Right lobe of liver (tissue), 6 donors: ENCODE results near the gene BCKDHA. TPM values are rescaled to one million over a fixed set of nuclear protein-coding genes. Genes with fewer than 3 reads are reported as not detected.

Source experiments
- ATAC-seq, 4 donors: fragments of 200-7000 bp; cut with Tn5 transposase; one replicate each; pipeline ENCODE4 v1.9.1; 2020; ENCODE audit warnings: mild to moderate bottlenecking in 4 of 4, moderate library complexity in 4 of 4
- DNase-seq, 3 donors: peaks; one replicate each; pipeline ENCODE4 v3.0.0-alpha.2; 2020
- H3K27ac ChIP-seq, 3 donors: fragments of 200-600 bp; one replicate each; pipeline ENCODE4 v1.8.0; 2022
- H3K27me3 ChIP-seq, 2 donors: fragments of 200-600 bp; one replicate each; pipeline ENCODE4 v1.8.0; 2022
- H3K36me3 ChIP-seq, 4 donors: fragments of 200-600 bp; sonication (generic) in 1 of 4; one replicate each; pipeline versions ENCODE4 v1.5.1 to v1.8.0; 2017 to 2022; ENCODE audit warnings: control low read depth in 1 of 4
- H3K4me1 ChIP-seq, 4 donors: fragments of 200-600 bp; sonication (generic) in 1 of 4; one replicate each; pipeline versions ENCODE4 v1.5.1 to v1.8.0; 2017 to 2022; ENCODE audit warnings: control low read depth in 1 of 4
- H3K4me3 ChIP-seq, 3 donors: fragments of 200-600 bp; one replicate each; pipeline ENCODE4 v1.8.0; 2022
- H3K9me3 ChIP-seq, 4 donors: fragments of 200-600 bp; sonication (generic) in 1 of 4; one replicate each; pipeline versions ENCODE4 v1.5.1 to v1.8.0; 2017 to 2022; ENCODE audit warnings: control low read depth in 1 of 4
- POLR2A ChIP-seq: fragments of 450-650 bp; IDR thresholded peaks from one replicate; pipeline ENCODE4 v1.6.1; 2017; ENCODE audit warnings: antibody characterized with exemption, mild to moderate bottlenecking
- WGBS: methylation state at CpG from one replicate; pipeline ENCODE4 v1.1.6; 2018; ENCODE audit warnings: low coverage, low lambda C conversion rate; ENCODE audit not compliant: insufficient coverage; ENCODE audit errors: missing lambda C conversion rate; 5-methylcytosine and 5-hydroxymethylcytosine counted together
- intact Hi-C, 2 donors: fragments of 100-400 bp; cut with DNase I; formaldehyde crosslinking; loops; one replicate each; pipeline versions ENCODE4 v1.11.2 to v1.14.1; 2022
- total RNA-seq, 6 experiments: library from RNA; depleted of rRNA in 2 of 6; stranded (reverse); fragments of >200 nt in 2 of 6; fragmentation: NEBNext Ultra II Directional in 3 of 6; extraction: Animal tissue kit (Norgen Biotek cat#: 25700) in 3 of 6; gene quantifications; one replicate each; pipeline versions ENCODE4 v1.1.0 to v1.2.4, GENCODE V29; 2016 to 2023
- TF ChIP-seq, protein P1 (sequence below), 4 donors: fragments of 200-600 bp in 3 of 4; fragments of 450-650 bp in 1 of 4; IDR thresholded peaks; one replicate each; pipeline versions ENCODE4 v1.5.1 to v1.8.0; 2016 to 2022; ENCODE audit warnings: antibody characterized with exemption in 4 of 4, mild to moderate bottlenecking in 2 of 4
- donor health status: DM: no; HTN: yes; CAD: no.
- donor health status: DM: no; HTN: no; CAD: no.
- donor health status: DM: no; HTN: no; CAD: no.
- donor health status: DM: no; HTN: yes; CAD: no.
- donor health status: DM: no; HTN: yes; CAD: no.

Gene BCKDHA
- total RNA-seq, 6 experiments from 2014 or later: 32.1 to 68.7 (median 48.9) TPM

DNA sequence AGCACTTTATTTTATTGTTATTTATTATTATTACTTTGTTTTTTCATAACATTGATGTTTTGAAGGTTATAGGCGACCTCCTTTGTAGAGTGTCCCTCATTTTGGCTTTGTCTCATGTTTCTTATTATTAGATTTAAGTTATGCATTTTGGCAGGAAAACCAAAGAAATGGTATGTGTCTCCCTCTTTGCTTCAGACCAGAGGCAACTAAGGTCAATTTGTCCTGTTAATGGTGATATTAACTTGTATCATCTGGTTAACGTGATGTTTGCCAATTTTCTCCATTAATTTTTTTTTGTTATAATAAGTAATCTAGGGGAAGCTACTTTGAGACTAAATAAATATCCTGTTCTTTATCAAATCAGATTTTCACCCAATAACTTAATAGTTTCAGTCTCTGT, 25.1 kb upstream of the BCKDHA start:
- TF ChIP-seq, protein P1, sequence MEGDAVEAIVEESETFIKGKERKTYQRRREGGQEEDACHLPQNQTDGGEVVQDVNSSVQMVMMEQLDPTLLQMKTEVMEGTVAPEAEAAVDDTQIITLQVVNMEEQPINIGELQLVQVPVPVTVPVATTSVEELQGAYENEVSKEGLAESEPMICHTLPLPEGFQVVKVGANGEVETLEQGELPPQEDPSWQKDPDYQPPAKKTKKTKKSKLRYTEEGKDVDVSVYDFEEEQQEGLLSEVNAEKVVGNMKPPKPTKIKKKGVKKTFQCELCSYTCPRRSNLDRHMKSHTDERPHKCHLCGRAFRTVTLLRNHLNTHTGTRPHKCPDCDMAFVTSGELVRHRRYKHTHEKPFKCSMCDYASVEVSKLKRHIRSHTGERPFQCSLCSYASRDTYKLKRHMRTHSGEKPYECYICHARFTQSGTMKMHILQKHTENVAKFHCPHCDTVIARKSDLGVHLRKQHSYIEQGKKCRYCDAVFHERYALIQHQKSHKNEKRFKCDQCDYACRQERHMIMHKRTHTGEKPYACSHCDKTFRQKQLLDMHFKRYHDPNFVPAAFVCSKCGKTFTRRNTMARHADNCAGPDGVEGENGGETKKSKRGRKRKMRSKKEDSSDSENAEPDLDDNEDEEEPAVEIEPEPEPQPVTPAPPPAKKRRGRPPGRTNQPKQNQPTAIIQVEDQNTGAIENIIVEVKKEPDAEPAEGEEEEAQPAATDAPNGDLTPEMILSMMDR (IDR thresholded peaks at IDR 0.05): no peak
- no peak for TF ChIP-seq POLR2A
- ATAC-seq (no peak), DNase-seq (no peak)
- WGBS: 78% methylated on average over 2 of the region's 2 CpGs
- H3K36me3 ChIP-seq: no peaks in the 10 kb centered on the region
- intact Hi-C loops: no loop called here
- H3K27ac ChIP-seq: no peak overlapping the region
- no peaks in the 10 kb centered on the region for H3K27me3 ChIP-seq
- no peaks in the 10 kb centered on the region for H3K9me3 ChIP-seq
- H3K4me1 ChIP-seq: peaks cover 0 to 17% (median 3%) of the 10 kb centered on the region in 4 donors
- no peak overlapping the region for H3K4me3 ChIP-seq

DNA sequence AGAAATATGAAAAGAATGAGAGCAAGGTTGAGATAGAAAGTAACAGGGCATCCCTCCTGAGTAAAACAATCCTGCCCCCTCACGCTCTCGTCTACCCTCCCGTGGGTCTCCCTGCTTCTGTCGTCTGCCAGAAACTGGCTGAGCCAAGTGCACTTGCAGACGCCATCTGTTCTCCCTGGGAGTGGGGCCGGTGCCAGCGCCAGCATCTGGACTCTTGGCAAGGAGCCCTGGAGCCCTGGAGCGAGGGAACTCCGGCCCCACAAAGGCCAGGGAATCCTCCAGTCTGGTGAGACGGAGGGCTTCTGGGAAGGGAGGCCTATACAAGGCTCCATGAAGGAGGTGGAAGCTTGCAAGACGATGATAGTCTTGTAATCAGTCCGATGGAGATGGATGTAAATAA, 23.6 kb upstream of the BCKDHA start:
- DNase-seq: peak in 1 of 3 donors; percentile 63
- intact Hi-C loops: no loop called here
- Histone ChIP-seq H3K9me3 (no peaks in the 10 kb centered on the region), H3K27ac (no peak overlapping the region), H3K36me3 (no peaks in the 10 kb centered on the region), H3K4me1 (peaks cover 0 to 12% (median 3%) of the 10 kb centered on the region in 4 donors), H3K4me3 (no peak overlapping the region), H3K27me3 (no peaks in the 10 kb centered on the region)
- ATAC-seq: peak in 1 of 4 donors; percentile 36
- WGBS: 47% methylated on average over 9 of the region's 12 CpGs
- no peak for TF ChIP-seq POLR2A
- TF ChIP-seq, protein P1 (IDR thresholded peaks at IDR 0.05): no peak

DNA sequence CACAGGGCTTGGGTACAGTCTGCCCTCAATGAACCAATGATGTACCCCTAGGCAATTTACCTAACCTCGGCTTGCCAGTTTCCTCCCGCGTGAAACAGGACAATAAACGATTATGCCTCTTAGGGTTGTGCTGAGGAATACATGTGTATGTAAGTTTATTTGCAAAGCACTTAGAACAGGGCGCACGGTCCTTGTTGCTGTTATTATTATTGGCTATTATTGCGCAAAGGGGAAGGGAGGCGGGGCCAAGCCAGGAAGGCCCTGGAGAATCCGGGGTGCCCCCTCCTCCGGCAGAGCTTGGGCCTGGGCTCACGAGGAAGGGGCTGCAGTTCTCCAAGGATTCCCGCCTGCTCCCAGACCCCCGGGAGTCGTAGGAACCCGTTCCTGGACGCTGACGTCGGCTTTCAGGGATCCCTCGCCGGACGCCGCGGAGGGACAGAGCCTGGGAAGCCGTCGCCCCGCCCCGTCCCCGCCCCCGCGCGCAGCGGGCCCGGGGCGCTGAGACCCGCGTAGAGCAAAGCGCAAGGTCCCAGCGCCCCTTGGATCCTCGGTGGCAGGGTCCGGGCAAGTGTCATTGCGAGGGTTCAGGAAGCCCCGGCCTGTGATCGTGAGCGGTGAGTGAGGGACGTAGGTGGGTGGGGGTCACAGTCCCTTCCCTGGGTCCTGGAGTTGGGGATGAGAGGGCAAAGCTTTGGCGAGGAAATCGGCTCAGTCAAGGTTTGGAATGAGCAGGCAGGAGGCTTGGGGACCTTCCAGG, 21.2 kb upstream of the BCKDHA start, which contains the start of gene TMEM91:
TMEM91 (plus strand) TSS at position 293 of the 757 bp plus-strand sequence. CDS start 1,777 bp downstream, outside the sequence.
- 3% methylated on average over 15 of the region's 47 CpGs for WGBS
- no peak for TF ChIP-seq POLR2A
- TF ChIP-seq, protein P1 (IDR thresholded peaks at IDR 0.05): no peak
- intact Hi-C loops: no loop called here
- H3K27ac ChIP-seq: peak within 1 kb of the TSS; percentile 33 to 54 (median 44)
- H3K36me3 ChIP-seq: no peaks in the 10 kb centered on the region
- no peaks in the 10 kb centered on the region for H3K27me3 ChIP-seq
- H3K4me3 ChIP-seq: peak within 1 kb of the TSS; percentile 54 to 57 (median 56)
- no peaks in the 10 kb centered on the region for H3K9me3 ChIP-seq
- H3K4me1 ChIP-seq: peaks cover 0 to 12% (median 3%) of the 10 kb centered on the region in 4 donors
- ATAC-seq: peak; percentile 62 to 69 (median 66)
- peak in 1 of 3 donors; percentile 48 for DNase-seq

DNA sequence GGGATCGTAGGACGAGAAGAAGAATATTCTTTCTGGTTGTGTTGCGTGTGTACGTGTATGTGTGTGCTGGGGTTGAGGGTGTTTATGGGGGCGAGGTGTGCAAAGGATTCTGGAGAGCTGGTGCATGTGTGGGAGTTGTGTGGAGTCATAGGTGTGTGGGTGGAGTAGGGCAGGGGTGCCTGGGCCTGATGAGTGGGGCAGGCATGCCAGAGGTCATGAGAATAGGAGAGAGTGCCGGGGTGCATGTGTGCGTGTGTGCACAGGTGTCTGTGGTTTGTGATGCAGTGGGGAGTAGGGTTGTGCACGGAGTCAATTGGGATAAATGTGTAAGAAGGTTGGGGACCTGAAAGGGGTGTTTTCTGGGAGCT, 20.6 kb upstream of the BCKDHA start:
- Histone ChIP-seq H3K9me3 (no peaks in the 10 kb centered on the region), H3K27me3 (no peaks in the 10 kb centered on the region), H3K4me3 (peak overlapping the region; percentile 54 to 57 (median 56)), H3K4me1 (peaks cover 0 to 12% (median 3%) of the 10 kb centered on the region in 4 donors), H3K36me3 (no peaks in the 10 kb centered on the region), H3K27ac (peak overlapping the region in 1 of 3 donors; percentile 33)
- DNase-seq: no peak
- intact Hi-C loops: no loop called here
- ATAC-seq: peak; percentile 20 to 45 (median 22)
- WGBS: 56% methylated on average over 8 of the region's 8 CpGs
- TF ChIP-seq, protein P1 (IDR thresholded peaks at IDR 0.05): no peak
- no peak for TF ChIP-seq POLR2A
